PC-9 (cell line): ENCODE results near the gene ZNF691. TPM values are rescaled to one million over a fixed set of nuclear protein-coding genes. Genes with fewer than 3 reads are reported as not detected.

Experiments
- BruUV-seq: library from RNA; stranded (reverse); fragments of 400-500 nt; replicated peaks from 2 replicates; lab custom pipeline; 2021; lab: Mats Ljungman, UMichigan
- CTCF ChIA-PET: fragments of 300-600 bp; sonication (Branson Sonifier 250); formaldehyde crosslinking; loops from one replicate; lab custom pipeline; 2022; ENCODE audit warnings: antibody characterized with exemption; lab: Charles Lee
- POLR2A ChIA-PET: fragments of 300-600 bp; sonication (Branson Sonifier 250); formaldehyde crosslinking; loops from one replicate; lab custom pipeline; 2022; ENCODE audit warnings: antibody characterized with exemption; ENCODE audit not compliant: unreplicated experiment; lab: Charles Lee
- DNase-seq, 2 experiments: peaks; one replicate each; pipeline versions ENCODE4 v3.0.0 to v3.0.0-alpha.2; 2015 to 2022; ENCODE audit warnings: mixed read lengths in 1 of 2
- H2AFZ ChIP-seq: fragments of 200-600 bp; sonication (generic); 2 replicates; pipeline ENCODE4 v1.8.1; 2017; ENCODE audit warnings: antibody characterized with exemption
- H3F3A ChIP-seq: fragments of 200-600 bp; sonication (generic); 2 replicates; pipeline ENCODE4 v1.8.1; 2017; ENCODE audit warnings: antibody characterized with exemption, mild to moderate bottlenecking, low read depth; ENCODE audit not compliant: insufficient read depth
- H3K27ac ChIP-seq: fragments of 200-600 bp; sonication (generic); 2 replicates; pipeline ENCODE4 v1.6.1; 2016; ENCODE audit warnings: mixed run types
- H3K27me3 ChIP-seq: fragments of 200-600 bp; sonication (generic); 2 replicates; pipeline ENCODE4 v1.6.1; 2016; ENCODE audit warnings: low read depth, mixed run types; ENCODE audit not compliant: insufficient read depth
- H3K36me3 ChIP-seq: fragments of 200-600 bp; sonication (generic); 2 replicates; pipeline ENCODE4 v1.6.1; 2016; ENCODE audit warnings: low read depth, mixed run types
- H3K4me1 ChIP-seq: fragments of 200-600 bp; sonication (generic); replicated peaks from 2 replicates; pipeline ENCODE4 v1.6.1; 2016; ENCODE audit warnings: mixed run types; ENCODE audit not compliant: insufficient read depth
- H3K4me2 ChIP-seq: fragments of 200-600 bp; sonication (generic); 2 replicates; pipeline ENCODE4 v1.6.1; 2017; ENCODE audit warnings: mixed run types
- H3K4me3 ChIP-seq: fragments of 200-600 bp; sonication (generic); 2 replicates; pipeline ENCODE4 v1.6.1; 2016; ENCODE audit warnings: mixed run types
- H3K79me2 ChIP-seq: fragments of 200-600 bp; sonication (generic); 2 replicates; pipeline ENCODE4 v1.6.1; 2017; ENCODE audit warnings: low read depth, mixed run types
- H3K9me2 ChIP-seq: fragments of 200-600 bp; sonication (generic); 2 replicates; pipeline ENCODE4 v1.8.1; 2017; ENCODE audit warnings: mild to moderate bottlenecking; ENCODE audit not compliant: insufficient read depth
- H3K9me3 ChIP-seq: fragments of 200-600 bp; sonication (generic); 2 replicates; pipeline ENCODE4 v1.8.1; 2016; ENCODE audit warnings: low read depth; ENCODE audit not compliant: insufficient read depth
- H4K20me1 ChIP-seq: fragments of 200-600 bp; sonication (generic); 2 replicates; pipeline ENCODE4 v1.8.1; 2017; ENCODE audit not compliant: insufficient read depth
- EZH2 ChIP-seq: fragments of 200-600 bp; sonication (generic); IDR thresholded peaks from 2 replicates; pipeline ENCODE4 v1.8.0; 2017; ENCODE audit warnings: antibody characterized with exemption, low read depth
- intact Hi-C: fragments of 100-400 bp; cut with micrococcal nuclease; formaldehyde crosslinking; loops from one replicate; pipeline ENCODE4 v1.10.0; 2022; ENCODE audit not compliant: unreplicated experiment
- total RNA-seq: library from RNA; stranded (reverse); gene quantifications from 2 replicates; pipeline ENCODE4 v1.2.3, GENCODE V29; 2021
- TF ChIP-seq, protein P1 (sequence below): fragments of 200-600 bp; sonication (generic); conservative IDR thresholded peaks from 2 replicates; pipeline ENCODE4 v1.6.1; 2017; ENCODE audit warnings: mixed run types, antibody characterized with exemption, mild to moderate bottlenecking, moderate library complexity

Gene ZNF691
- total RNA-seq, 1 experiment from 2014 or later, result 11.4 TPM

DNA sequence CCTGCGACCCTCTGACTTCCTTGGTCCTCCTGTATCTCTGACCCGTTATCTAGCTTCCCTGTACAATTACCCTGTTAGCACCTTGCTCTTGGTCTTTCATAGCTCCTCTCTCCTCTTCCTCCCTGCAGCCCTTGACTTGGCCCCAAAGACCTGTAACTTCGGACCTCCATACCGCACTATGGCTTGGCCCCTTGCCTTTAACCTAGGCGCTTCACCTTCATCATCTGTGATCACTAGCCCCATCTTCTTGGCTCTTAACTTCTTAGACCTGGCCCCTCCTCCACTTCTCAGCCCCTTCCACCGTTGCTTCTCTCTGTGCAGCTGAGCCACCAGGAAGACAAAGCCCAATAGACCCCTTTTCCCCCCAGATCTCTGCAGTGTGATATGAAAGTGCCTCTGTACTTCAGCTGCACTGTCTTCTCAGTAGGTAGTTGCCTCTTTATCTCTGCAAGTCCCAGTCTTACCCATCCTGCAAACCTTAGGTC is 740 bp downstream of the ZNF691 start:
- no peak for DNase-seq
- intact Hi-C loops, result no loop called here
- POLR2A ChIA-PET, result interaction anchor here (0.7 kb wide), 1 partner anchor 57 kb away, joined by 4 read pairs; no protein-coding TSS in a partner anchor
- no peaks in the 10 kb centered on the region for H3K27me3 ChIP-seq
- H3K4me1 ChIP-seq, result peaks cover 21% of the 10 kb centered on the region
- H3K36me3 ChIP-seq, result peaks cover 24% of the 10 kb centered on the region
- H2AFZ ChIP-seq, result peak overlapping the region; percentile 96
- BruUV-seq, result TSS peak; percentile 50
- peaks cover 14% of the 10 kb centered on the region for H3K79me2 ChIP-seq
- H3K9me2 ChIP-seq, result no peaks in the 10 kb centered on the region
- peak overlapping the region; percentile 95 for H3K4me2 ChIP-seq
- TF ChIP-seq, protein P1, sequence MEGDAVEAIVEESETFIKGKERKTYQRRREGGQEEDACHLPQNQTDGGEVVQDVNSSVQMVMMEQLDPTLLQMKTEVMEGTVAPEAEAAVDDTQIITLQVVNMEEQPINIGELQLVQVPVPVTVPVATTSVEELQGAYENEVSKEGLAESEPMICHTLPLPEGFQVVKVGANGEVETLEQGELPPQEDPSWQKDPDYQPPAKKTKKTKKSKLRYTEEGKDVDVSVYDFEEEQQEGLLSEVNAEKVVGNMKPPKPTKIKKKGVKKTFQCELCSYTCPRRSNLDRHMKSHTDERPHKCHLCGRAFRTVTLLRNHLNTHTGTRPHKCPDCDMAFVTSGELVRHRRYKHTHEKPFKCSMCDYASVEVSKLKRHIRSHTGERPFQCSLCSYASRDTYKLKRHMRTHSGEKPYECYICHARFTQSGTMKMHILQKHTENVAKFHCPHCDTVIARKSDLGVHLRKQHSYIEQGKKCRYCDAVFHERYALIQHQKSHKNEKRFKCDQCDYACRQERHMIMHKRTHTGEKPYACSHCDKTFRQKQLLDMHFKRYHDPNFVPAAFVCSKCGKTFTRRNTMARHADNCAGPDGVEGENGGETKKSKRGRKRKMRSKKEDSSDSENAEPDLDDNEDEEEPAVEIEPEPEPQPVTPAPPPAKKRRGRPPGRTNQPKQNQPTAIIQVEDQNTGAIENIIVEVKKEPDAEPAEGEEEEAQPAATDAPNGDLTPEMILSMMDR, result no peak
- no peak for TF ChIP-seq EZH2
- H3K27ac ChIP-seq, result no peak overlapping the region
- H4K20me1 ChIP-seq, result no peaks in the 10 kb centered on the region
- H3K9me3 ChIP-seq, result peaks cover 11% of the 10 kb centered on the region; the same call in 1 of the 2 replicates
- peak overlapping the region; percentile 80 for H3K4me3 ChIP-seq
- CTCF ChIA-PET, result interaction anchor here (0.6 to 1.6 kb wide), 3 partner anchors 66 to 663 kb away, joined by 3 to 15 read pairs (median 3); no protein-coding TSS in a partner anchor
- peaks cover 21% of the 10 kb centered on the region; the same call in 1 of the 2 replicates for H3F3A ChIP-seq

DNA sequence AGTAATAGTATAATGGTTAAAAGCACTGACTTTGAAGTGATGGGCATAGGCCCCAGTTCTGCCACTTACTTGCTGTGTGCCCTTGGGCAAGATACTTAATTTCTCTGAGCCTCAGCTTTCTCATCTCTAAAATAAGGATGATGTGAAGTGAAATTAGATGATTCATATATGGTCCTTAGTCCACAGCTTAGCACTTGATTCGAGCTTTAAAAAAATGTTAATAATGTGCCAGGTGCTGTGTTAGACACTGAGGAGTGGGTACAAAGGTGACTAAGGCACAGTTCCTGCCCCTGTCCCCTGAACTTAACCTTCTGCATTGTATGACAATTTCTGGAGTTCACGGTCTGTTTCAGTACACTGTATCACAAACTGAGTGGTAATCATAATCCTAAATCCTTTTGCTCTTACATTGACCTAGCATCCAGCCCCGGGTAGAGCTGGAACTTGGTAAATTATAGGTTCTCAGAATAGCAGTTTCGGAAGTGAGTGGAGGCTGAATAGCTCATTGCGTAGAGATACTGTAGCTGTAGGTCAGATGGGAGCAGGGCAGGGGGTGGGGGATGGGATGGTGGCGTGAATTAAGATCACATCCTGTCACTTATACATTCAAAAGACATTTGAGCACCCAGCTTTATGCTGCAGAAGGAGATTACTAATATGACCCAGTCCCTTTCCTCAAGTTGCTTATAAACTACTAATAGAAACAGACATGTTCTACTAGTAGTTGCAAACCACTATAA is 1.5 kb downstream of the ZNF691 start:
- ChIA-PET CTCF (no interaction called here), POLR2A (no interaction called here)
- H3F3A ChIP-seq, result peaks cover 21% of the 10 kb centered on the region; the same call in 1 of the 2 replicates
- peaks cover 24% of the 10 kb centered on the region for H3K36me3 ChIP-seq
- no TSS peak for BruUV-seq
- H3K79me2 ChIP-seq, result peaks cover 14% of the 10 kb centered on the region
- H3K4me1 ChIP-seq, result peaks cover 21% of the 10 kb centered on the region
- H3K9me2 ChIP-seq, result no peaks in the 10 kb centered on the region
- no peaks in the 10 kb centered on the region for H4K20me1 ChIP-seq
- DNase-seq, result no peak
- peaks cover 11% of the 10 kb centered on the region; the same call in 1 of the 2 replicates for H3K9me3 ChIP-seq
- H3K27ac ChIP-seq, result no peak overlapping the region
- H2AFZ ChIP-seq, result no peak overlapping the region
- peak overlapping the region; percentile 95 for H3K4me2 ChIP-seq
- no peaks in the 10 kb centered on the region for H3K27me3 ChIP-seq
- intact Hi-C loops, result no loop called here
- H3K4me3 ChIP-seq, result peak overlapping the region; percentile 80
- TF ChIP-seq, protein P1, result no peak
- no peak for TF ChIP-seq EZH2

DNA sequence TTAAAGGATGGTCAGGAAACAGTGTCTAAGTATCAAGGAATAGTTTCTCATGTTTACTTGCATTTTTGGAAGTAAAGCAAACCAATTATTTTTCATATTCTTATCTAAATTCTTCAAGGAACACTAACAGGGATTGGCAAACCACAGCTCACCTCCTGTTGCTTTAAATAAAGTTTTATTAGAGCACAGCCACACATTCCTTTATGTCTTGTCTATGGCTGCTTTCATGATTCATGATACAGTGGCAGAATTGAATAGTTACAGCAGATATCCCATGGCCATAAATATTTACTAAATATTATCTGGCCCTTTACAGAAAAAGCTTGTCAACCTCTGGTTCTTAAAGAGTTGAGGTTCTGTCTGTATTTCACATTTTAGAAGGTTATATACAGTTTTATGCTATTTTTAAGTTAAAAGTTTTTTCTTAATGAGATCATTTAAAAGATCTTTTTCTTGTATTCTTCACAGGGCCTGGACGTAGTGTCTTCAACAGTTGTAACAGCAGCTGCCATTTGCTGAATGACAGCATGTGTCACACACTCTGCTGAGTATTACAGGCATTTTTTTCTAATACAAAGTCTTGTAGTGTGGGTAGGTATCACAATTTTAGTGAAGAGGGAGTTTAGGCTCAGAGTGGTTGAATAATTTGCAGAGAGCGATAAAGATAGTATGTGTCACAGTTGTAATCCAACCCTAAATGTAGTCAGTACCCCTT is 2.6 kb downstream of the ZNF691 start:
- H3K4me3 ChIP-seq, result no peak overlapping the region
- no peak overlapping the region for H3K4me2 ChIP-seq
- H3K4me1 ChIP-seq, result peaks cover 21% of the 10 kb centered on the region
- ChIA-PET POLR2A (interaction anchor here (0.7 kb wide), 1 partner anchor 75 kb away, joined by 7 read pairs; no protein-coding TSS in a partner anchor), CTCF (no interaction called here)
- peaks cover 14% of the 10 kb centered on the region for H3K79me2 ChIP-seq
- intact Hi-C loops, result no loop called here
- no peaks in the 10 kb centered on the region for H4K20me1 ChIP-seq
- BruUV-seq, result no TSS peak
- H3K9me3 ChIP-seq, result peaks cover 11% of the 10 kb centered on the region; the same call in 1 of the 2 replicates
- TF ChIP-seq EZH2, result no peak
- TF ChIP-seq, protein P1, result no peak
- DNase-seq, result no peak
- H3K9me2 ChIP-seq, result no peaks in the 10 kb centered on the region
- H3K27me3 ChIP-seq, result no peaks in the 10 kb centered on the region
- H3K36me3 ChIP-seq, result peaks cover 24% of the 10 kb centered on the region
- H3F3A ChIP-seq, result peaks cover 20% of the 10 kb centered on the region; the same call in 1 of the 2 replicates
- H3K27ac ChIP-seq, result no peak overlapping the region
- no peak overlapping the region for H2AFZ ChIP-seq
